ENCODE results near the gene MYOM1.
"Not testable (repeated sequence)": the region's sequence is repeated elsewhere in the genome, so short reads cannot be mapped to it uniquely, and the experiment has no call there.

The MYOM1 gene

GRCh38 chr18:3207565-3207964, 12.2 kb downstream of the MYOM1 start:
- TF ChIP-seq CTCF (IDR thresholded peaks at IDR 0.05; ENCODE audit: extremely low read depth, missing control alignments) = no peak
- DNase-seq (ENCODE audit: low spot score) = no peak

GRCh38 chr18:3205239-3205638, 14.5 kb downstream of the MYOM1 start:
- no peak for DNase-seq (ENCODE audit: low spot score)
- TF ChIP-seq CTCF (IDR thresholded peaks at IDR 0.05; ENCODE audit: extremely low read depth, missing control alignments) = no peak

GRCh38 chr18:3199942-3200645, 19.7 kb downstream of the MYOM1 start:
- DNase-seq (ENCODE audit: low spot score) = no peak
- TF ChIP-seq CTCF (IDR thresholded peaks at IDR 0.05; ENCODE audit: extremely low read depth, missing control alignments) = no peak

GRCh38 chr18:3198260-3198860, 21.4 kb downstream of the MYOM1 start:
- DNase-seq (ENCODE audit: low spot score) = not testable (repeated sequence)

- no peak for TF ChIP-seq CTCF (IDR thresholded peaks at IDR 0.05; ENCODE audit: extremely low read depth, missing control alignments)
- DNase-seq (ENCODE audit: low spot score) = no peak
These were observed 24.7 kb downstream of the MYOM1 start for GRCh38 chr18:3194947-3195612.

- no peak for TF ChIP-seq CTCF (IDR thresholded peaks at IDR 0.05; ENCODE audit: extremely low read depth, missing control alignments)
- DNase-seq (ENCODE audit: low spot score) = no peak
These were observed 26.4 kb downstream of the MYOM1 start for GRCh38 chr18:3193331-3193730.

- TF ChIP-seq CTCF (IDR thresholded peaks at IDR 0.05; ENCODE audit: extremely low read depth, missing control alignments) = no peak
- no peak for DNase-seq (ENCODE audit: low spot score)
These were observed 27.0 kb downstream of the MYOM1 start for GRCh38 chr18:3192752-3193151.
